Measurements from ENCODE around the gene CACNA1B.

The CACNA1B gene

GRCh38 chr9:137913132-137913531 is 35.5 kb downstream of the CACNA1B start:
- no peak overlapping the region for H3K27ac ChIP-seq
- no peak for TF ChIP-seq ZFX (IDR thresholded peaks at IDR 0.05; ENCODE audit: borderline replicate concordance)
- TF ChIP-seq CTCF (IDR thresholded peaks at IDR 0.05) = no peak

GRCh38 chr9:137913771-137914767 is 36.5 kb downstream of the CACNA1B start:
- no peak for TF ChIP-seq CTCF (IDR thresholded peaks at IDR 0.05)
- no peak for TF ChIP-seq ZFX (IDR thresholded peaks at IDR 0.05; ENCODE audit: borderline replicate concordance)
- no peak overlapping the region for H3K27ac ChIP-seq

DNA sequence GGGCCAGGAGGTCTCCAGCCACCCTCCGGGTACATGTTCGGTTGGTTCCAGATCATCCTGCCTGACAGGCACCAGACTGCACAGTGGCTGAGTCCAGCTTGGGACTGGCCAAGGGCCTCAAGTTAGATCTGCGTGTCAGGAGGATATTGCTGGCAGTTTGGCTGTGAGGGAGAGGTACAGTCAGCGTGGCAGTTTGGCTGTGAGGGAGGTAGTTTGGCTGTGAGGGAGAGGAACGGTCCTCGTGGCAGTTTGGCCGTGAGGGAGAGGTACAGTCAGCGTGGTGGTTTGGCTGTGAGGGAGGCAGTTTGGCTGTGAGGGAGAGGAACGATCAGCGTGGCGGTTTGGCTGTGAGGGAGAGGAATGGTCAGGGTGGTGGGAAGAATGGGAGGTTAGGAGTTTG is 39.0 kb downstream of the CACNA1B start:
- no peak for TF ChIP-seq ZFX (IDR thresholded peaks at IDR 0.05; ENCODE audit: borderline replicate concordance)
- TF ChIP-seq CTCF (IDR thresholded peaks at IDR 0.05) = no peak
- no peak overlapping the region for H3K27ac ChIP-seq

GRCh38 chr9:137917116-137917515 is 39.5 kb downstream of the CACNA1B start:
- TF ChIP-seq CTCF (IDR thresholded peaks at IDR 0.05) (no peak), ZFX (IDR thresholded peaks at IDR 0.05; ENCODE audit: borderline replicate concordance) (no peak)
- no peak overlapping the region for H3K27ac ChIP-seq

GRCh38 chr9:137917795-137918194 is 40.2 kb downstream of the CACNA1B start:
- TF ChIP-seq ZFX (IDR thresholded peaks at IDR 0.05; ENCODE audit: borderline replicate concordance) = no peak
- TF ChIP-seq CTCF (IDR thresholded peaks at IDR 0.05) = no peak
- no peak overlapping the region for H3K27ac ChIP-seq

DNA sequence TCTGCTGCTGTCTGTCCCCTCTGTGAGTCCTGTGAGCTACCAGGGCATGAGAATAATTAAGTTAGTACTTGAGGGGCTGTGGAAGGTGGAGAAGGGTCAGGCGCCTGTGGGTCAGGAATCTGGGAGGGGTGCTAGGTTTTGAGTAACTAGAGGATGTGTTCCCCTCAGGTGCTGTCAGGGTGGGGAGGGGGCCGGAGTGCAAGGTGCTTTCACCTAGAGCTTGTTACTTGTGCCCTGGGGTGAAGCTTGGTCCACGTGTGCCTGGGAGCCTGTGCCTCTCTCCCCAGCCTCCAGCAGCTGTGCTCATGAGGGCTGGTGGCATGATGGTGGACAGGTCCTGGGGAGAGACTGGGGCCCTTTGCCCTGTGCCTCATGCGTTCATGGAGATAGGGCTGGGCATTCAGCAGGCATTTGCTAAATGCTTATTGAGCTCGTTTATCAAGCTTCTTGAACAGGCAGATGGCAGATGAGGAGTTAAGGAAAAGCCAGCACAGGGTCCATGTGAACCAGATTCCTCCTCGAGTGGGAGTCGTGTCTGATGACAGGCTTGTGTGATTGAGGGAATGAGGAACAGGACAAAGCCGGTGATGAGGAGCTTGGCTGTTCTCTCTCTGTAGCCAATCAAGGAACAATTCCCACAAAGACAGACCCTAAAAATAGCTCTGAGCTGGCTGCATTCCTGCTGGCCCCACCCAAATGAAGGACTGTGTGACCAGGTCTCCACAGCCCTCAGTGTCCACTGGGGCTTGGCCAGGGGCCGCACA is 40.9 kb downstream of the CACNA1B start:
- no peak overlapping the region for H3K27ac ChIP-seq

More for the DNA sequence above, 40.9 kb downstream of the CACNA1B start:
- TF ChIP-seq ZFX (IDR thresholded peaks at IDR 0.05; ENCODE audit: borderline replicate concordance) = no peak
- no peak for TF ChIP-seq CTCF (IDR thresholded peaks at IDR 0.05)
